HT-29 (cell line): ENCODE data around the gene FAM171A1. TPM values are rescaled to one million over a fixed set of nuclear protein-coding genes. Genes with fewer than 3 reads are reported as not detected.

ENCODE experiments used
- DNase-seq: peaks from one replicate; pipeline ENCODE4 v3.0.0-alpha.2; 2015; ENCODE audit warnings: low spot score
- small RNA-seq: library from RNA; depleted of rRNA; stranded (forward); fragments of <200 nt; gene quantifications from one replicate; pipeline ENCODE3, GENCODE V24; 2014
- total RNA-seq: library from RNA; depleted of rRNA; stranded (reverse); fragments of >200 nt; shearing (Covaris generic); gene quantifications from 2 replicates; pipeline ENCODE4 v1.2.3, GENCODE V29; 2014; rRNA removed

FAM171A1 gene
- total RNA-seq, 1 experiment from 2014 or later: not detected

GRCh38 chr10:15169555-15170401 is 201.3 kb downstream of the FAM171A1 start:
- no peak for DNase-seq

GRCh38 chr10:15168786-15169554 is 202.1 kb downstream of the FAM171A1 start:
- DNase-seq: peak; percentile 92

GRCh38 chr10:15168291-15168785 is 202.8 kb downstream of the FAM171A1 start, which contains the start of gene NMT2:
Gene NMT2 (minus strand): TSS chr10:15168693. CDS start chr10:15168612, 81 bp downstream.
- DNase-seq: peak; percentile 80

GRCh38 chr10:15167411-15168290 is 203.4 kb downstream of the FAM171A1 start:
- peak; percentile 54 for DNase-seq

- DNase-seq: no peak
Observed at GRCh38 chr10:15166325-15166724, 204.8 kb downstream of the FAM171A1 start.

GRCh38 chr10:15163253-15163828 is 207.7 kb downstream of the FAM171A1 start:
- no peak for DNase-seq

Small RNA genes within 50 kb of the gene (small RNA-seq; reads per million reads assigned to genes)
- not detected for gene AL590365.1

Other genes with a start within 250 kb of the FAM171A1 start
- gene NMT2, start 202.6 kb downstream of the FAM171A1 start, total RNA-seq: 3.9 and 4.4 TPM in 2 replicates